Small intestine (tissue), 7 donors: Measurements from ENCODE around the gene PEAK1. TPM values are rescaled to one million over a fixed set of nuclear protein-coding genes. Genes with fewer than 3 reads are reported as not detected.

Experiments used
- DNase-seq, 2 donors: peaks; one replicate each; pipeline versions ENCODE4 v3.0.0 to v3.0.0-alpha.2; 2013
- FAIRE-seq: peaks from 2 replicates; lab custom pipeline; 2012; peaks lifted over from hg19 to GRCh38; lab: Jason Lieb, UNC
- H3K27ac ChIP-seq, 3 donors: one replicate each; pipeline ENCODE4 v1.5.1; 2013; ENCODE audit warnings: low read length in 2 of 3, mild to moderate bottlenecking in 2 of 3, control low read depth in 1 of 3, inconsistent platforms in 1 of 3, low read depth in 1 of 3, moderate library complexity in 1 of 3
- H3K27me3 ChIP-seq, 3 donors: one replicate each; pipeline ENCODE4 v1.6.1; 2013; ENCODE audit warnings: low read length in 3 of 3, inconsistent platforms in 1 of 3; ENCODE audit not compliant: control insufficient read depth in 3 of 3, insufficient read depth in 3 of 3
- H3K36me3 ChIP-seq, 3 donors: one replicate each; pipeline ENCODE4 v1.6.1; 2013; ENCODE audit warnings: low read length in 3 of 3, inconsistent platforms in 1 of 3, low read depth in 1 of 3, mild to moderate bottlenecking in 1 of 3, moderate library complexity in 1 of 3; ENCODE audit not compliant: control insufficient read depth in 3 of 3, insufficient read depth in 2 of 3
- H3K4me1 ChIP-seq, 3 donors: one replicate each; pipeline ENCODE4 v1.6.1; 2013; ENCODE audit warnings: low read length in 2 of 3, inconsistent platforms in 1 of 3, low read depth in 1 of 3, mild to moderate bottlenecking in 1 of 3, moderate library complexity in 1 of 3; ENCODE audit not compliant: control insufficient read depth in 3 of 3, insufficient read depth in 2 of 3
- H3K4me3 ChIP-seq, 3 donors: one replicate each; pipeline ENCODE4 v1.5.1; 2013; ENCODE audit warnings: low read length in 3 of 3, control low read depth in 1 of 3, inconsistent platforms in 1 of 3, low read depth in 1 of 3, mild to moderate bottlenecking in 1 of 3, moderate library complexity in 1 of 3
- H3K9me3 ChIP-seq, 2 donors: one replicate each; pipeline ENCODE4 v1.6.1; 2013; ENCODE audit warnings: low read depth in 1 of 2, low read length in 1 of 2; ENCODE audit not compliant: control insufficient read depth in 2 of 2, insufficient read depth in 1 of 2
- WGBS, 3 donors: extraction: QIAGEN DNeasy Blood & Tissue Kit; methylation state at CpG; one replicate each; pipeline ENCODE4 v1.1.7; 2013; 5-methylcytosine and 5-hydroxymethylcytosine counted together
- polyA plus RNA-seq, 4 donors: library from polyadenylated mRNA; stranded (reverse) in 3 of 4; unstranded in 1 of 4; fragments of 200-250 nt in 3 of 4; fragments of 120-200 nt in 1 of 4; gene quantifications; one replicate each; pipeline versions ENCODE4 v1.2.1 to v1.2.3, GENCODE V29; 2013
- donor health status: healthy with polysubstance abuse.
- donor health status: control.
- donor health status: control.
- donor health status: Bipolar disorder and iron deficiency.
- donor health status: healthy.

The PEAK1 gene
- polyA plus RNA-seq, 4 donors = 1.4 to 24.8 (median 5.3) TPM

DNA sequence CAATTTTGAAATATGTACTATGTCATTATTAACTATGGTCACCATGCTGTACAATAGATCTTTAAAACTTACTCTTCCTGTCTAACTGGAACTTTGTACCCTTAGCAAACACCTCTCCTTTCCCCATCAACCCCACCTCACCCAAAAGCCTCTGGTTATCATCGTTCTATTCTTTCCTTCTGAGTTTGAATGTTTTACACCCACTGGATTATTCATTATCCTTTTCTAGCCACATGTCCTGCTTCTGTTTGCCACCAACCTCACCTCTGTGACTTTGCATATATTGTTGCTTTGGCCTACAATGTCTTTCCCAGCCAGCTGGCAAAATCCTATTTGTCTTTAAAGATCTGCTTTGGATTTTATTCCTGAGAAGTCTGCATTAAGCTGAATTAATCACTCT lies 246.4 kb downstream of the PEAK1 start:
- Histone ChIP-seq H3K9me3 (no peaks in the 10 kb centered on the region), H3K4me3 (no peak overlapping the region), H3K36me3 (peaks cover 0 to 3% (median 0%) of the 10 kb centered on the region in 3 donors), H3K27me3 (no peaks in the 10 kb centered on the region), H3K4me1 (no peaks in the 10 kb centered on the region), H3K27ac (peak overlapping the region in 1 of 3 donors; percentile 34)
- 0 to 59% (median 36%) methylated on average over 1 of the region's 1 CpG for WGBS, 3 donors
- FAIRE-seq (no peak), DNase-seq (peak; percentile 51 to 58)

DNA sequence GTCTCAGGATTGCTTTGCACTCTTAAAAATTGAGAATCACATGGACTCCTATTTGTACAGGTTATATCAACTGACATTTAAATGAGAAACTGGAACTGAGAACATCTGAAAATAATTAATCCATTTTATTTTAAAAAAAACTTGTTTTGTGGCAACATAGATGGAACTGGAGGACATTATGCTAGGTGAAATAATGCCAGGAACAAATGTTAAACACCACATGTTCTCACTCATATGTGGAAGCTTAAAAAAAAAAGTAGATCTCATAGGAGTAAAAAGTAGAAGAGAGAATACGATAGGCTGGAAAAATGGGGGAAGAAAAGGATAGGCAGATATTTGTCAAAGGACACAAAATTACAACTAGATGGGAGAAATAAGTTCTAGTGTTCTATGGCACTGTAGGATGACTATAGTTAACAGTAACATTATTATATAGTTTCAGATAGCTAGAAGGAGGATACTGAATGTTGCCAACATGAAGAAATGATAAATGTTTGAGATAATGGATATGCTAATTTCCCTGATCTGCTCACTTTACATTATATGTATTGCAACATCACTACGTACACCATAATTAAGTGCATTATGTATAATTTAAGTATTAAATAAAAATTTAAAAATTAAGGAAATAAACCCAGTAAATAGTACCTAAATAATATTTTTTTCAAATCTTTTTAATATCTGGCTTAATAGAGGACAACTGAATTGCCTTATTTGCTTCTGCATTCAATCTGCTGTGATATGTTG lies 248.5 kb downstream of the PEAK1 start:
- H3K27me3 ChIP-seq = no peaks in the 10 kb centered on the region
- H3K4me1 ChIP-seq = no peaks in the 10 kb centered on the region
- no peaks in the 10 kb centered on the region for H3K9me3 ChIP-seq
- no peak for DNase-seq
- peak; percentile 5 for FAIRE-seq
- no peaks in the 10 kb centered on the region for H3K36me3 ChIP-seq
- H3K27ac ChIP-seq = no peak overlapping the region
- 92 to 97% (median 92%) methylated on average over 2 of the region's 2 CpGs for WGBS, 3 donors
- no peak overlapping the region for H3K4me3 ChIP-seq

DNA sequence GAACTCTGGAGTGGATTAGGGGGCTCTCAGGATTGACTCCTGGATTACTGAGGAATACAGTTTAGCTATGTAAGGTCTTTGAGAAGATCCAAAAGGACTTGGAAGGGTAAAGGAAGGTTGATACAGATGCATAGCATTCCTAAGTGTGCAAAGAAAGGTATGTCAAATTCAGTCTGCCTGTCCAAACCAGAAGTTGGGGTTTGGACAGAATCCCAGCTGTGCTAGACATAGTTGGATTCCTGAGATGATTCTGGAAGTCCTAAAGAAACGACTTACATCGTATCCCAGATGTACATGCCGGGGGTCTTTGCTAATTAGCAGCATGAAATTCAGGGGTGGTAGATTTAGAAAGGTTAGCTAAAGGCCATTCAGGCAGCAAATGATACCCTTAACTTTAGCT lies 251.3 kb downstream of the PEAK1 start:
- peaks cover 0 to 4% (median 0%) of the 10 kb centered on the region in 3 donors for H3K4me1 ChIP-seq
- no peaks in the 10 kb centered on the region for H3K27me3 ChIP-seq
- WGBS, 3 donors = 80 to 95% (median 92%) methylated on average over 3 of the region's 3 CpGs
- no peak overlapping the region for H3K4me3 ChIP-seq
- H3K36me3 ChIP-seq = no peaks in the 10 kb centered on the region
- H3K9me3 ChIP-seq = no peaks in the 10 kb centered on the region
- H3K27ac ChIP-seq = no peak overlapping the region
- DNase-seq = no peak
- FAIRE-seq = no peak

DNA sequence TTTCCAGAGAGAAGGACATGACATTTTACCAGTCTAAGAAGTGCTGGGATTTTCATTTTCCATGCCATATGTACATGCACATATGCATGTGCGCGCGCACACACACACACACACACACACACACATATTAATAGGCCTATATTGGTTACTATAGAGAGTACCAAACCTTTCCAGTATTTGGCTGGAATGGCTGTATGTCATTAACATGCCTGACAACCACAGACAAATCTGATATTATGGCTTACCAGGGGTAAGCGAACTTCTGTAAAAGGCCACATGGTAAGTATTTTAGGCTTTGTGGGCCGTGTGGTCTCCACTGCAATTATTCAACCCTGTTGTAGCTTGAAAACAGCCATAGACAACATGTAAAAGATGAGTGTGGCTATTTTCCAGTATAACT lies 251.8 kb downstream of the PEAK1 start:
- Histone ChIP-seq H3K4me1 (peaks cover 0 to 4% (median 0%) of the 10 kb centered on the region in 3 donors), H3K4me3 (no peak overlapping the region), H3K27me3 (no peaks in the 10 kb centered on the region), H3K36me3 (no peaks in the 10 kb centered on the region), H3K27ac (no peak overlapping the region), H3K9me3 (no peaks in the 10 kb centered on the region)
- 72 to 77% (median 74%) methylated on average over 5 of the region's 5 CpGs for WGBS, 3 donors
- FAIRE-seq = no peak
- no peak for DNase-seq

GRCh38 chr15:77167406-77167805 lies 252.5 kb downstream of the PEAK1 start:
- H3K4me3 ChIP-seq = no peak overlapping the region
- peaks cover 0 to 4% (median 0%) of the 10 kb centered on the region in 3 donors for H3K4me1 ChIP-seq
- no peaks in the 10 kb centered on the region for H3K36me3 ChIP-seq
- no peaks in the 10 kb centered on the region for H3K9me3 ChIP-seq
- H3K27me3 ChIP-seq = no peaks in the 10 kb centered on the region
- WGBS, 3 donors = 78 to 93% (median 86%) methylated on average over 3 of the region's 3 CpGs
- H3K27ac ChIP-seq = no peak overlapping the region
- DNase-seq (no peak), FAIRE-seq (no peak)

DNA sequence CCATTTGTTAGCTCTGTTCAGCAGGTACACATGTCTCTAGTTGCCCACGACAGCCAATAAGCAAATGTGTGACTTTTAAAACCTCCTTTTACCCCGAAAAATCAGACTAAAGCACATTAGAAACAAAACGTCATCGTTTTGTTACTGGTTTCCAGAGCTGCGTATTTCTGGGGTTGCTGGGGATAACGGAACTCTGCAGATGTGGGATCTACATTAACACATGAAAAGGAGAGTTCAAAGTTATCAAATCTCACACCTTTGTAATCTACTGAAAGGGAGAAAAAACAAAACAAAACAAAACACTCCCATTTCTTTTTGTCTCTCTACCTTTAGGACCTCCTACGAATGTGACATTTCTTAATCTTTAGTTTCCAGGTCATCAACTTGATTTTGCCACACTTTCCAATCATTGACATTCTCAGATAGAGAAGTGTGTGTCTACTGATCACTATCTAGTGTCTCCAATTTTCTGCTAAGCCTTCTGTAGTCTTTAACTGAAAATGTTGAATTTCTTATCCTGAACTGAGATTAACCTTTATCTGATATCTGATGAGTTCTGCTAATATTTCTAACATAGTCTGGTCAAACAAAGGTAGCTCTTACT lies 256.0 kb downstream of the PEAK1 start:
- Histone ChIP-seq H3K4me1 (peaks cover 0 to 20% (median 6%) of the 10 kb centered on the region in 3 donors), H3K9me3 (no peaks in the 10 kb centered on the region), H3K27ac (no peak overlapping the region), H3K4me3 (no peak overlapping the region), H3K27me3 (no peaks in the 10 kb centered on the region), H3K36me3 (no peaks in the 10 kb centered on the region)
- DNase-seq (no peak), FAIRE-seq (no peak)
- WGBS, 3 donors = 77 to 80% (median 77%) methylated on average over 7 of the region's 7 CpGs

DNA sequence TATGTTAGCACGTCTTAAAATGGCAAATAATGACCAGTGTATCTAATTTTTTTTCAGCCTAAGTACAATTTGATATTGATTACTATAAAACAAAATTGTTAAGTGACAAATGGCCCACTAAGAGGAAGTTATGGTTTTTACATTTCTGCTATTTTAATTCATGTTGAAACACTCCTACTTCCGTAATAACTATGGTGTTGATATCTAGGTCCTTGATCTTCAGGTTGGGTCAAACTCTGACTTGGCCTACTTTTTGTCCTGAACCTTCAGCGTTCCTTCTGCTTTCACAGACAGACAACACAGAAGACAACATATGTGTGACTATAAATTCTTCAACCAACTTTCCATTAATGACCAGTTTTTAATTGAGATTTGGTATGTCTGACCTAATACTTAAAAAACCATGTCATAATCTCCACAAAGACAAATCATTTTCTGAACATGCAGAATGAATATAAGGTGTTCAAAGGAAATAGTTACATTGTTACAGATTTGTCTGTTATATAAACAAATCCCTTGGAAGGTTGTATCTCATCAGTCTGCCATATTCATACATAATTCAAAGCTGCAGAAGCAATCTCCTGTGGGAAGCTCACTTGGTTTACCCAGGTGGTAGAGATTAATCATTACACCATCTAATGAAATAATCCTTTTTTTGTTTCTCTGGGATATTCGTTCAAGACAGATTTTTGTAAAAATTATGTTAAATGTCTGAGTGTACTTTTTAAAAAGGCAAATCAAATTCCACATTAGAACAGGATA lies 256.9 kb downstream of the PEAK1 start:
- H3K36me3 ChIP-seq = no peaks in the 10 kb centered on the region
- no peaks in the 10 kb centered on the region for H3K9me3 ChIP-seq
- FAIRE-seq (no peak), DNase-seq (peak in 1 of 2 donors; percentile 33)
- no peak overlapping the region for H3K4me3 ChIP-seq
- H3K4me1 ChIP-seq = peaks cover 0 to 20% (median 6%) of the 10 kb centered on the region in 3 donors
- H3K27ac ChIP-seq = no peak overlapping the region
- WGBS, 3 donors = 43 to 67% (median 47%) methylated on average over 4 of the region's 4 CpGs
- no peaks in the 10 kb centered on the region for H3K27me3 ChIP-seq
